SK-N-SH (cell line): ENCODE results near the gene COG4. TPM values are rescaled to one million over a fixed set of nuclear protein-coding genes. Genes with fewer than 3 reads are reported as not detected.
A peak's percentile ranks its signal among the peaks of the same experiment; 100 is the strongest.

Experiments used
- CTCF ChIA-PET: fragments of 300-600, 350-600 bp; formaldehyde crosslinking; extraction: SDS; loops from one replicate; lab custom pipeline; 2021; lab: Yijun Ruan, JAX
- POLR2A ChIA-PET: fragments of 350-600 bp; sonication (Branson Sonifier 250); formaldehyde crosslinking; extraction: SDS; loops from one replicate; lab custom pipeline; 2020; ENCODE audit warnings: antibody characterized with exemption, inconsistent platforms; lab: Yijun Ruan, JAX
- DNase-seq: peaks from one replicate; pipeline ENCODE4 v3.0.0; 2012
- H2AFZ ChIP-seq: fragments of 200-600 bp; sonication (generic); 2 replicates; pipeline ENCODE4 v1.8.1; 2016; ENCODE audit warnings: antibody characterized with exemption, mild to moderate bottlenecking, low read depth
- H3F3A ChIP-seq: fragments of 200-600 bp; sonication (generic); replicated peaks from 2 replicates; pipeline ENCODE3; 2016; ENCODE audit warnings: antibody characterized with exemption, mild to moderate bottlenecking; ENCODE audit not compliant: insufficient read depth
- H3K27ac ChIP-seq, 2 experiments: fragments of 200-500 bp in 1 of 2; fragments of 200-600 bp in 1 of 2; sonication (Bioruptor generic) in 1 of 2; sonication (generic), shearing (Covaris generic) in 1 of 2; 2 replicates each; pipeline versions ENCODE4 v1.5.1 to v1.6.1; 2014 to 2016; ENCODE audit warnings: low read depth in 2 of 2, inconsistent platforms in 1 of 2, low read length in 1 of 2, mild to moderate bottlenecking in 1 of 2, mixed read lengths in 1 of 2
- H3K27me3 ChIP-seq: fragments of 200-600 bp; sonication (generic), shearing (Covaris generic); 2 replicates; pipeline ENCODE4 v1.6.1; 2016; ENCODE audit warnings: mixed run types; ENCODE audit not compliant: insufficient read depth
- H3K36me3 ChIP-seq, 2 experiments: fragments of 200-500 bp in 1 of 2; fragments of 200-600 bp in 1 of 2; sonication (Bioruptor generic) in 1 of 2; sonication (generic) in 1 of 2; replicated peaks in 1 of 2; 2 replicates each; pipeline versions ENCODE3 to v1.5.1; 2014 to 2016; ENCODE audit warnings: low read length in 1 of 2, mild to moderate bottlenecking in 1 of 2; ENCODE audit not compliant: insufficient read depth in 2 of 2, control insufficient read depth in 1 of 2
- H3K4me1 ChIP-seq, 2 experiments: fragments of 200-500 bp in 1 of 2; fragments of 200-600 bp in 1 of 2; sonication (Bioruptor generic) in 1 of 2; sonication (generic), shearing (Covaris generic) in 1 of 2; 2 replicates each; pipeline versions ENCODE4 v1.5.1 to v1.6.1; 2014 to 2016; ENCODE audit warnings: low read depth in 1 of 2, low read length in 1 of 2, mixed run types in 1 of 2; ENCODE audit not compliant: insufficient read depth in 2 of 2, control insufficient read depth in 1 of 2
- H3K4me2 ChIP-seq: fragments of 200-600 bp; sonication (generic), shearing (Covaris generic); 2 replicates; pipeline ENCODE4 v1.6.1; 2017; ENCODE audit warnings: mixed run types
- H3K4me3 ChIP-seq, 2 experiments: fragments of 200-500 bp in 1 of 2; fragments of 200-600 bp in 1 of 2; sonication (Bioruptor generic) in 1 of 2; sonication (generic), shearing (Covaris generic) in 1 of 2; 2 replicates each; pipeline versions ENCODE4 v1.5.1 to v1.8.1; 2014 to 2016; ENCODE audit warnings: low read depth in 2 of 2, inconsistent platforms in 1 of 2, low read length in 1 of 2, mild to moderate bottlenecking in 1 of 2, mixed read lengths in 1 of 2, moderate library complexity in 1 of 2
- H3K79me2 ChIP-seq: fragments of 200-600 bp; sonication (generic); 2 replicates; pipeline ENCODE4 v1.8.1; 2017; ENCODE audit warnings: mild to moderate bottlenecking; ENCODE audit not compliant: insufficient read depth
- H3K9ac ChIP-seq: fragments of 200-600 bp; sonication (generic); 2 replicates; pipeline ENCODE4 v1.6.1; 2017; ENCODE audit warnings: mixed run types
- H3K9me2 ChIP-seq: fragments of 200-600 bp; sonication (generic); 2 replicates; pipeline ENCODE4 v1.6.1; 2017; ENCODE audit warnings: mixed run types
- H3K9me3 ChIP-seq: fragments of 200-600 bp; sonication (generic); 2 replicates; pipeline ENCODE4 v1.6.1; 2017; ENCODE audit warnings: mixed run types, mild to moderate bottlenecking, moderate library complexity
- H4K20me1 ChIP-seq: fragments of 200-600 bp; sonication (generic); 2 replicates; pipeline ENCODE4 v1.6.1; 2017; ENCODE audit warnings: mild to moderate bottlenecking, mixed run types; ENCODE audit not compliant: insufficient read depth
- FOSL2 ChIP-seq: IDR thresholded peaks from 2 replicates; pipeline ENCODE4 v1.4.0; 2012; ENCODE audit warnings: low read depth, mild to moderate bottlenecking, moderate library complexity, borderline replicate concordance
- GATA2 ChIP-seq: sonication (generic); formaldehyde crosslinking; IDR thresholded peaks from 2 replicates; pipeline ENCODE4 v1.5.0; 2020; ENCODE audit warnings: mild to moderate bottlenecking, missing genetic modification reagents
- MXI1 ChIP-seq: IDR thresholded peaks from 2 replicates; pipeline ENCODE4 v1.6.1; 2012; ENCODE audit warnings: mild to moderate bottlenecking, low read depth, low read length, improper control_type of control experiment
- NFIC ChIP-seq: IDR thresholded peaks from 2 replicates; pipeline ENCODE4 v1.4.0; 2012; ENCODE audit warnings: borderline replicate concordance
- NRF1 ChIP-seq: IDR thresholded peaks from 2 replicates; pipeline ENCODE4 v1.6.1; 2012; ENCODE audit warnings: low read depth, mild to moderate bottlenecking, low read length
- POLR2AphosphoS5 ChIP-seq: IDR thresholded peaks from 2 replicates; pipeline ENCODE4 v1.6.1; 2012; ENCODE audit warnings: low read depth, low read length
- RXRA ChIP-seq: IDR thresholded peaks from 2 replicates; pipeline ENCODE4 v1.4.0; 2012; ENCODE audit warnings: low read depth, mild to moderate bottlenecking, borderline replicate concordance
- SIN3A ChIP-seq: IDR thresholded peaks from 2 replicates; pipeline ENCODE4 v1.6.1; 2012; ENCODE audit warnings: low read depth, mild to moderate bottlenecking, low read length, moderate library complexity, borderline replicate concordance
- SMC3 ChIP-seq: IDR thresholded peaks from 2 replicates; pipeline ENCODE4 v1.6.1; 2012; ENCODE audit warnings: low read depth, low read length, improper control_type of control experiment
- TAF1 ChIP-seq: IDR thresholded peaks from 2 replicates; pipeline ENCODE4 v1.6.1; 2012; ENCODE audit warnings: low read depth, mild to moderate bottlenecking, low read length, moderate library complexity, borderline replicate concordance
- TCF12 ChIP-seq: IDR thresholded peaks from 2 replicates; pipeline ENCODE4 v1.4.0; 2012
- WGBS: methylation state at CpG from one replicate; pipeline ENCODE4 v1.1.6; 2017; ENCODE audit warnings: low lambda C conversion rate; 5-methylcytosine and 5-hydroxymethylcytosine counted together
- polyA plus RNA-seq, 3 experiments: library from polyadenylated mRNA; depleted of rRNA; stranded (reverse); fragments of >200 nt; gene quantifications; 2 replicates each; pipeline ENCODE4 v1.2.3, GENCODE V29; 2012
- TF ChIP-seq, protein P1 (sequence below): IDR thresholded peaks from 2 replicates; pipeline ENCODE4 v1.4.0; 2012; ENCODE audit warnings: low read depth
- TF ChIP-seq, protein P2 (sequence below): IDR thresholded peaks from 2 replicates; pipeline ENCODE4 v1.4.0; 2012; ENCODE audit warnings: low read depth, borderline replicate concordance
- TF ChIP-seq, protein P3 (sequence below): IDR thresholded peaks from 2 replicates; pipeline ENCODE4 v1.4.0; 2012; ENCODE audit warnings: low read depth, borderline replicate concordance
- TF ChIP-seq, protein P4 (sequence below): IDR thresholded peaks from 2 replicates; pipeline ENCODE4; 2012
- TF ChIP-seq, protein P5 (sequence below): IDR thresholded peaks from 2 replicates; pipeline ENCODE4 v1.6.1; 2012; ENCODE audit warnings: mild to moderate bottlenecking, low read depth, low read length, moderate library complexity

COG4 gene
- polyA plus RNA-seq, 1 of the 3 experiments (the other 2 are of a cell fraction), result 54.4 TPM

DNA sequence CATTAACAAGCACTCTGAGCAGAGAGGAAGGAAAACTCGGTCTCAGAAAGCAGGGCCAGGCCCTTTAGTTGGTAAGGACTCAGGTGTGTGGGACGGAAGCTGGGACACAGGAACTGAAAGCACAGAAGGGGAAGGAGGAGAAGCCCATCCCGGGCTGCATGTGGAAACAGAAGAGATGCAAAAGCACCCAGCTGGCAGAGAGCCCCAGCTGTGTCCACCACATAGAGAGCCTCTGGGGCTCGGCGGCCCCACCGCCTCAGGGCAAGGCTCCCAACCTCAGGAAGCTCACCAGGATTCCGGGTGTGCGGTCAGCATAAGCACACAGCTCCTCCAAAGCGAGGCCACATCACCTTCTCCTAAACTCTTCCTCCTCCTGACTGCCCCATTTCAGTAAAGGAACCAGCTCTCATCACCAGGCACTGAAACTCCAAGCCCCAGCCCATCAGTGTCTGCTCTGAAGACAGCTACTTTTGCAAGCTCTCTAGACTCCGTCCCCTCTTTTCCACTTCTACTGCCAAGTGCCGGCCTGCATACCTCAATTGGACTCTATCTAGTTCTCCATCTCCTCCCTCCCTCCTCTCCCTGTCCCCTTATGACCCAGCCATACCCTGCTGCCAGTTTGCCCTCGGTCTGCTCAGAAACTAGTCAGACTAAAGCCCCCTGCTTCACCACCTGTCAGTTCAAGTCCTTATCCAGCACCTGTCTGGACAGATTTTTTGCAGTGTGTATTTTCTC, 90.5 kb downstream of the COG4 start:
- Histone ChIP-seq H3K79me2 (peaks cover 93% of the 10 kb centered on the region), H3K4me1 (peaks cover 56 to 78% of the 10 kb centered on the region in 2 experiments), H3F3A (peaks cover 47% of the 10 kb centered on the region), H3K9ac (no peak overlapping the region), H3K27me3 (no peaks in the 10 kb centered on the region), H2AFZ (no peak overlapping the region), H3K4me3 (peak overlapping the region in 1 of 2 experiments; percentile 31; a peak in 1 of 4 replicates), H3K36me3 (peaks cover 6 to 10% of the 10 kb centered on the region in 2 experiments), H3K9me3 (no peaks in the 10 kb centered on the region), H4K20me1 (peaks cover 43% of the 10 kb centered on the region), H3K9me2 (no peaks in the 10 kb centered on the region), H3K27ac (peak overlapping the region; percentile 60 to 82), H3K4me2 (peak overlapping the region; percentile 74)
- TF ChIP-seq TCF12 (no peak), RXRA (peak; percentile 62; the same call in 1 of the 2 replicates), GATA2 (CRISPR knock-in tag) (peak; percentile 38; the same call in 1 of the 2 replicates), NFIC (peak; percentile 28; the same call in 1 of the 2 replicates), NRF1 (no peak)
- TF ChIP-seq, protein P1, sequence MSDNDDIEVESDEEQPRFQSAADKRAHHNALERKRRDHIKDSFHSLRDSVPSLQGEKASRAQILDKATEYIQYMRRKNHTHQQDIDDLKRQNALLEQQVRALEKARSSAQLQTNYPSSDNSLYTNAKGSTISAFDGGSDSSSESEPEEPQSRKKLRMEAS, result no peak
- CTCF ChIA-PET, result interaction anchor here (1.4 to 1.9 kb wide), 2 partner anchors 21 to 37 kb away, joined by 4 to 5 read pairs; no protein-coding TSS in a partner anchor
- DNase-seq, result peak; percentile 38
- WGBS, result 51% methylated on average over 9 of the region's 12 CpGs
- POLR2A ChIA-PET, result interaction anchor here (0.9 to 1.9 kb wide), 2 partner anchors 52 to 86 kb away, joined by 3 to 8 read pairs; partner anchors contain the start of gene DDX19A

DNA sequence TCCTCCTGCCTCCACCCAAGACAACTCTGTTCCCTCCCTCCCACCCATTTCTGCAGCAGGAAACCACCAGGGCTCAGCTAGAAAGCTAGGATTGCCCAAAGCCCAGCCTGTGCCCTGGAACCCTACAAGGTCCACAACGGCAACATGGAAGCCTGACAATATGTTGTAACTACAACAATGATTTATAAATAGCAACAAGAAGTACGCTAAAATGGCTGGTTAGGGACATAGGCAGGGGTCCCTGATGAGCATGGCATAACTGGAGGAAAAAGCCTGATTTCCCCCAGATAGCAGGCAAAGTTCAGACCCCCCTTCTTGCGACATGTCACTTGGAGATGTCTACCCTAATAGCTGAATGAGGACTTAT, 91.0 kb downstream of the COG4 start:
- Histone ChIP-seq H3K36me3 (peaks cover 6 to 10% of the 10 kb centered on the region in 2 experiments), H3K4me1 (peaks cover 59 to 78% of the 10 kb centered on the region in 2 experiments), H3K79me2 (peaks cover 92% of the 10 kb centered on the region), H3K4me3 (peak overlapping the region in 1 of 2 experiments; percentile 31; a peak in 1 of 4 replicates), H3K9me3 (no peaks in the 10 kb centered on the region), H3K27ac (peak overlapping the region; percentile 60 to 82), H2AFZ (no peak overlapping the region), H3F3A (peaks cover 43% of the 10 kb centered on the region), H4K20me1 (peaks cover 43% of the 10 kb centered on the region), H3K9ac (no peak overlapping the region), H3K9me2 (no peaks in the 10 kb centered on the region), H3K27me3 (no peaks in the 10 kb centered on the region), H3K4me2 (peak overlapping the region; percentile 74; the same call in 1 of the 2 replicates)
- ChIA-PET CTCF (interaction anchor here (1.4 to 1.9 kb wide), 2 partner anchors 21 to 37 kb away, joined by 4 to 5 read pairs; no protein-coding TSS in a partner anchor), POLR2A (interaction anchor here (1.9 kb wide), 1 partner anchor 51 kb away, joined by 8 read pairs; no protein-coding TSS in a partner anchor)
- 97% methylated on average over 3 of the region's 3 CpGs for WGBS
- no peak for DNase-seq
- TF ChIP-seq POLR2AphosphoS5, result no peak
- TF ChIP-seq, protein P2, sequence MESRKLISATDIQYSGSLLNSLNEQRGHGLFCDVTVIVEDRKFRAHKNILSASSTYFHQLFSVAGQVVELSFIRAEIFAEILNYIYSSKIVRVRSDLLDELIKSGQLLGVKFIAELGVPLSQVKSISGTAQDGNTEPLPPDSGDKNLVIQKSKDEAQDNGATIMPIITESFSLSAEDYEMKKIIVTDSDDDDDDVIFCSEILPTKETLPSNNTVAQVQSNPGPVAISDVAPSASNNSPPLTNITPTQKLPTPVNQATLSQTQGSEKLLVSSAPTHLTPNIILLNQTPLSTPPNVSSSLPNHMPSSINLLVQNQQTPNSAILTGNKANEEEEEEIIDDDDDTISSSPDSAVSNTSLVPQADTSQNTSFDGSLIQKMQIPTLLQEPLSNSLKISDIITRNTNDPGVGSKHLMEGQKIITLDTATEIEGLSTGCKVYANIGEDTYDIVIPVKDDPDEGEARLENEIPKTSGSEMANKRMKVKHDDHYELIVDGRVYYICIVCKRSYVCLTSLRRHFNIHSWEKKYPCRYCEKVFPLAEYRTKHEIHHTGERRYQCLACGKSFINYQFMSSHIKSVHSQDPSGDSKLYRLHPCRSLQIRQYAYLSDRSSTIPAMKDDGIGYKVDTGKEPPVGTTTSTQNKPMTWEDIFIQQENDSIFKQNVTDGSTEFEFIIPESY, result no peak
- TF ChIP-seq TAF1, result no peak
- TF ChIP-seq SMC3, result no peak
- TF ChIP-seq, protein P3, sequence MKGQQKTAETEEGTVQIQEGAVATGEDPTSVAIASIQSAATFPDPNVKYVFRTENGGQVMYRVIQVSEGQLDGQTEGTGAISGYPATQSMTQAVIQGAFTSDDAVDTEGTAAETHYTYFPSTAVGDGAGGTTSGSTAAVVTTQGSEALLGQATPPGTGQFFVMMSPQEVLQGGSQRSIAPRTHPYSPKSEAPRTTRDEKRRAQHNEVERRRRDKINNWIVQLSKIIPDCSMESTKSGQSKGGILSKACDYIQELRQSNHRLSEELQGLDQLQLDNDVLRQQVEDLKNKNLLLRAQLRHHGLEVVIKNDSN, result no peak
- no peak for TF ChIP-seq NRF1
- TF ChIP-seq FOSL2, result no peak
- TF ChIP-seq, protein P4, sequence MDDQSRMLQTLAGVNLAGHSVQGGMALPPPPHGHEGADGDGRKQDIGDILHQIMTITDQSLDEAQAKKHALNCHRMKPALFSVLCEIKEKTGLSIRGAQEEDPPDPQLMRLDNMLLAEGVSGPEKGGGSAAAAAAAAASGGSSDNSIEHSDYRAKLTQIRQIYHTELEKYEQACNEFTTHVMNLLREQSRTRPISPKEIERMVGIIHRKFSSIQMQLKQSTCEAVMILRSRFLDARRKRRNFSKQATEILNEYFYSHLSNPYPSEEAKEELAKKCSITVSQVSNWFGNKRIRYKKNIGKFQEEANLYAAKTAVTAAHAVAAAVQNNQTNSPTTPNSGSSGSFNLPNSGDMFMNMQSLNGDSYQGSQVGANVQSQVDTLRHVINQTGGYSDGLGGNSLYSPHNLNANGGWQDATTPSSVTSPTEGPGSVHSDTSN, result no peak
- no peak for TF ChIP-seq NFIC
- no peak for TF ChIP-seq MXI1
- TF ChIP-seq SIN3A, result no peak
- TF ChIP-seq, protein P5, sequence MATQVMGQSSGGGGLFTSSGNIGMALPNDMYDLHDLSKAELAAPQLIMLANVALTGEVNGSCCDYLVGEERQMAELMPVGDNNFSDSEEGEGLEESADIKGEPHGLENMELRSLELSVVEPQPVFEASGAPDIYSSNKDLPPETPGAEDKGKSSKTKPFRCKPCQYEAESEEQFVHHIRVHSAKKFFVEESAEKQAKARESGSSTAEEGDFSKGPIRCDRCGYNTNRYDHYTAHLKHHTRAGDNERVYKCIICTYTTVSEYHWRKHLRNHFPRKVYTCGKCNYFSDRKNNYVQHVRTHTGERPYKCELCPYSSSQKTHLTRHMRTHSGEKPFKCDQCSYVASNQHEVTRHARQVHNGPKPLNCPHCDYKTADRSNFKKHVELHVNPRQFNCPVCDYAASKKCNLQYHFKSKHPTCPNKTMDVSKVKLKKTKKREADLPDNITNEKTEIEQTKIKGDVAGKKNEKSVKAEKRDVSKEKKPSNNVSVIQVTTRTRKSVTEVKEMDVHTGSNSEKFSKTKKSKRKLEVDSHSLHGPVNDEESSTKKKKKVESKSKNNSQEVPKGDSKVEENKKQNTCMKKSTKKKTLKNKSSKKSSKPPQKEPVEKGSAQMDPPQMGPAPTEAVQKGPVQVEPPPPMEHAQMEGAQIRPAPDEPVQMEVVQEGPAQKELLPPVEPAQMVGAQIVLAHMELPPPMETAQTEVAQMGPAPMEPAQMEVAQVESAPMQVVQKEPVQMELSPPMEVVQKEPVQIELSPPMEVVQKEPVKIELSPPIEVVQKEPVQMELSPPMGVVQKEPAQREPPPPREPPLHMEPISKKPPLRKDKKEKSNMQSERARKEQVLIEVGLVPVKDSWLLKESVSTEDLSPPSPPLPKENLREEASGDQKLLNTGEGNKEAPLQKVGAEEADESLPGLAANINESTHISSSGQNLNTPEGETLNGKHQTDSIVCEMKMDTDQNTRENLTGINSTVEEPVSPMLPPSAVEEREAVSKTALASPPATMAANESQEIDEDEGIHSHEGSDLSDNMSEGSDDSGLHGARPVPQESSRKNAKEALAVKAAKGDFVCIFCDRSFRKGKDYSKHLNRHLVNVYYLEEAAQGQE, result no peak
